Measurements from ENCODE around the gene PRDM15.

PRDM15 gene

DNA sequence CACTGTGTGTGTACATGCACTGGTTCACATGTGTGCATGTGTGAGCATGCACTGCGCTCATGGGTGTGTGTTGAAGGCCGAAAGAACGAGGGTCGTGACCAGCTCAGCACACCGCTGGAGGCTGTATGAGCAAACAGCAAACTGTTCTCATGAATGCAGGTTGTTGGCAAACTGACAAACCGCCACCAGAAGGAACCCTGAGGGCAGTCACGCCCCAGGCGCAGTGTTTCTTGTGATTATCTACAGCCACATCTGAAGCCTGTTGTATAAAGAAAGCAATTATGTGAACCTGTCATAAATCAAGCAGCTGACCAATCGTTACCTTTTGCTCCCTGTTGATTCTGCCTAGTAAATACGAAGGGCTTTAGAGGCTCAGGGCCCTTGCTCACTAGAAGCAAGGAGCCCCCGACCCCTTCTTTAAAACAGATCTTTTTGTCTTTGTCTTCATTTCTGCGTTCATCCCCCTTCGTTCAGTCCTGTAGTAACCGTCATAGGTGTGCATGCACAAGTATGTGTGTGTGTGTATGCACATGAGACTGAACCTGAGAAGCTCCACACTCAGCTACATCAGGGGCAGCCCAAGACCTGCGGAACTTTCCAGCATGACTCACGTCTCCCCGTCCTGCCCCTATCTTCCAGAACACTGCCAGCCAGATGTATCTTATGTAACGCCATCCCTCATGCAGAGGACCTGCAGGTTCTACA, 95.5 kb downstream of the PRDM15 start:
- H3K4me1 ChIP-seq (ENCODE audit: insufficient read depth, low read length): no peaks in the 10 kb centered on the region
- no peak overlapping the region for H3K9ac ChIP-seq (ENCODE audit: low read depth, low read length)
- H3K36me3 ChIP-seq (ENCODE audit: insufficient read depth, low read length): no peaks in the 10 kb centered on the region
- H3K9me3 ChIP-seq (ENCODE audit: control insufficient read depth, insufficient read depth, low read length): no peaks in the 10 kb centered on the region

GRCh38 chr21:41781050-41781410, 98.1 kb downstream of the PRDM15 start:
- H3K4me1 ChIP-seq (ENCODE audit: insufficient read depth, low read length): peaks cover 7% of the 10 kb centered on the region; the same call in 1 of the 2 replicates

DNA sequence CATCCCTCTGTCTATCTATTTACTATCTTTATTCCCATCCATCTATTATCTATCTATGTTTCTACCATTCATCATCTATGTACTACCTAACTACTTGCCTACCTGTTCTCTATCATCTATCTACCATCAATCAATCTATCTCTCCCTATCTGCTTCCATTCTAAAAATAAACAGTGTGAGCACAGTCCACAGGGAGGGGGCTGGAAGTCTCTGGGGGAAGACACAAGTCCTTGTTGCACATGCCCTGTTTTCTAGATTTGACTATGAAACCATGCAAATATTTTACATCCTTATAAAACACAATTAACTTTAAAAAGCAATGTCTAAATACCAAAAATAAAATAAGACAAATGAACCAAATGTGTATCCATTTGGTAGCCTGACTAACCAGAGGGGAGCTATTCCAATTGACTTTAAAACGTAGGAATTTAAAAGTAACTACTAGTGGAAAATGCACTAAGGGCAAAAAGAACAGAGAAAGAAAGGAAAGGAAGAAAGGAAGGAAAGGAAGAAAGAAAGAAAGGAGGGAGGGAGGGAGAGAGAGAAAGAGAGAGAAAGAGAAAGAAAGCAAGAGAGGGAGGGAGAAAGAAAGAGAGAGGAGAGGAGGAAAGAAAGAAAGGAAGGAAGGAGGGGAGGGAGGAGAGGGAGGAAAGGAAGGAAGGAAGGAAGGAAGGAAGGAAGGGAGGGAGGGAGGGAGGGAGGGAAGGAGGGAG, 98.7 kb downstream of the PRDM15 start:
- H3K9ac ChIP-seq (ENCODE audit: low read depth, low read length): no peak overlapping the region
- H3K4me1 ChIP-seq (ENCODE audit: insufficient read depth, low read length): peaks cover 7% of the 10 kb centered on the region; the same call in 1 of the 2 replicates
- no peaks in the 10 kb centered on the region for H3K9me3 ChIP-seq (ENCODE audit: control insufficient read depth, insufficient read depth, low read length)
- no peaks in the 10 kb centered on the region for H3K36me3 ChIP-seq (ENCODE audit: insufficient read depth, low read length)

More at GRCh38 chr21:41781050-41781410, 98.1 kb downstream of the PRDM15 start:
- no peaks in the 10 kb centered on the region for H3K9me3 ChIP-seq (ENCODE audit: control insufficient read depth, insufficient read depth, low read length)
- no peaks in the 10 kb centered on the region for H3K36me3 ChIP-seq (ENCODE audit: insufficient read depth, low read length)
- no peak overlapping the region for H3K9ac ChIP-seq (ENCODE audit: low read depth, low read length)

GRCh38 chr21:41779659-41780058, 99.5 kb downstream of the PRDM15 start:
- H3K36me3 ChIP-seq (ENCODE audit: insufficient read depth, low read length): no peaks in the 10 kb centered on the region
- peak overlapping the region; percentile 36; the same call in 1 of the 2 replicates for H3K9ac ChIP-seq (ENCODE audit: low read depth, low read length)
- peaks cover 7% of the 10 kb centered on the region; the same call in 1 of the 2 replicates for H3K4me1 ChIP-seq (ENCODE audit: insufficient read depth, low read length)
- no peaks in the 10 kb centered on the region for H3K9me3 ChIP-seq (ENCODE audit: control insufficient read depth, insufficient read depth, low read length)

DNA sequence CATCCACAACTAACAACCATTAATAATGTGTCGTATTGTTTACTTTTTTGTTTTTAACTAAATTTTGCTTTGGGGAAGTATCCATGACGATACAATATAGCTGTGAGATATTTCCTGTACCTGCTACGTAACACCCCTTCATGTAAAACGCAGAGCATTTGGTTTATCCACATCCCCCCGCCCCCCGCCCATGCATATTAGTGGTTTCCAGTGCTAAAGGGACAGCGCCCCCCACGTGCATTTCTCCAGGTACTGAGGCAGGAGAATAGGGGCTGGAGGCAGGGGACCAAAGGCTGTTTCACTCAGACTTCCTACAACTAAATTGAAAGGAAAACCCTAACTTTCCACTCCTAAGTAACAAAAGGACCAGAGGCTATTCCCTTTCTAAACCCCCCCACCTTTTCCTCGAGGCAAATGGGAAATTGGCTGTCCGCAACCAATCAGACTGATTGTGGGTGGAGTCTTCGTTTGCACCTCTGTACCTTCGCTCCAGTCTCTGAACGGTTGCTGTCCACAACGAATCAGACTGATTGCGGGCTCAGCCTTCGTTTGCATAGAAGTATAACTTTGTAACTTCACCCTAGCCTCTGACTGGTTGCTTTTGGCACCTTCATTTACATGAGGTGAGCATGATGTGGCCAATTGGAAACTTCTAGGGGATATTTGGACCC, 100.1 kb downstream of the PRDM15 start:
- Histone ChIP-seq H3K4me1 (ENCODE audit: insufficient read depth, low read length) (peaks cover 7% of the 10 kb centered on the region; the same call in 1 of the 2 replicates), H3K36me3 (ENCODE audit: insufficient read depth, low read length) (no peaks in the 10 kb centered on the region), H3K9ac (ENCODE audit: low read depth, low read length) (peak overlapping the region; percentile 36; the same call in 1 of the 2 replicates), H3K9me3 (ENCODE audit: control insufficient read depth, insufficient read depth, low read length) (no peaks in the 10 kb centered on the region)

- peak overlapping the region; percentile 14; the same call in 1 of the 2 replicates for H3K9ac ChIP-seq (ENCODE audit: low read depth, low read length)
- H3K4me1 ChIP-seq (ENCODE audit: insufficient read depth, low read length): peaks cover 7% of the 10 kb centered on the region; the same call in 1 of the 2 replicates
- no peaks in the 10 kb centered on the region for H3K36me3 ChIP-seq (ENCODE audit: insufficient read depth, low read length)
- no peaks in the 10 kb centered on the region for H3K9me3 ChIP-seq (ENCODE audit: control insufficient read depth, insufficient read depth, low read length)
Measured at GRCh38 chr21:41777951-41778815, 101.0 kb downstream of the PRDM15 start.

DNA sequence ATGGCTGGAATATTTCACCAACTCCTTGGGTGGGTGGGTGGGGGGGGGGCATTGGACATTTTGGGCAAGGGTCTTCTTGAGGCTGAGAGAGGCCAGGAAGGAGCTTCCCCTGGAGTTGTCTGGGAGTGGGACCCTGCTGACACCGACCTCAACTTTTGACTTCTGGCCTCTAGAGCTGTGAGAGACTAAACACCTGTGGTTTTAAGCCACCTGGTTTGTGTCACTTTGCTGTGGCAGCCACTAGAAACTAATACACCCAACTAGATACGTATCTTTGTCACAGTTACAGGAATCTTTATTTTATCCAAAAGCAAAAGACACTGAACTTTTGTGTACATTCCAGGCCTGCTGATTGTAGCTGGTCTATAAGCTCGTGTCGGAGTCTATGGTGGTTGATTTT, 102.4 kb downstream of the PRDM15 start:
- H3K36me3 ChIP-seq (ENCODE audit: insufficient read depth, low read length): no peaks in the 10 kb centered on the region

DNA sequence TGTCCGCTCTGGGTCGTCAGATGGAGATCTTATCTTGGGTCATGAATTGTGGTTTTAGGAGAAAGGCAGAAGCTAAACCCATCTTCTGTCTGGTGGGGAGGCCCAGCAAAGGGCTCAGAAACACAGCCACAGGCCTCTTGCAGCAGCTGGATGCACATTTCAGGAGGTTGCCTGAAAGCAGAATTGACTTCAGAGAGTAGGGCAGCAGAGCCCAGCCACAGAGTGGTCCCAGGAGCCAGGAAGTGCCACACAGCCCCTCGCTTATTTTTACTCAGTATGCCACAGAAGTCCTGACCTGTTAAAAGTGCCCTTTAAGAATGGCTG, 104.0 kb downstream of the PRDM15 start:
- H3K9me3 ChIP-seq (ENCODE audit: control insufficient read depth, insufficient read depth, low read length): no peaks in the 10 kb centered on the region
- peaks cover 21% of the 10 kb centered on the region; the same call in 1 of the 2 replicates for H3K4me1 ChIP-seq (ENCODE audit: insufficient read depth, low read length)
- no peaks in the 10 kb centered on the region for H3K36me3 ChIP-seq (ENCODE audit: insufficient read depth, low read length)
- H3K9ac ChIP-seq (ENCODE audit: low read depth, low read length): no peak overlapping the region

More for the DNA sequence above, 102.4 kb downstream of the PRDM15 start:
- Histone ChIP-seq H3K9me3 (ENCODE audit: control insufficient read depth, insufficient read depth, low read length) (no peaks in the 10 kb centered on the region), H3K9ac (ENCODE audit: low read depth, low read length) (no peak overlapping the region), H3K4me1 (ENCODE audit: insufficient read depth, low read length) (peaks cover 18% of the 10 kb centered on the region; the same call in 1 of the 2 replicates)

- Histone ChIP-seq H3K36me3 (ENCODE audit: insufficient read depth, low read length) (no peaks in the 10 kb centered on the region), H3K4me1 (ENCODE audit: insufficient read depth, low read length) (peaks cover 21% of the 10 kb centered on the region; the same call in 1 of the 2 replicates), H3K9ac (ENCODE audit: low read depth, low read length) (no peak overlapping the region), H3K9me3 (ENCODE audit: control insufficient read depth, insufficient read depth, low read length) (no peaks in the 10 kb centered on the region)
Measured at GRCh38 chr21:41774467-41775148, 104.5 kb downstream of the PRDM15 start.

DNA sequence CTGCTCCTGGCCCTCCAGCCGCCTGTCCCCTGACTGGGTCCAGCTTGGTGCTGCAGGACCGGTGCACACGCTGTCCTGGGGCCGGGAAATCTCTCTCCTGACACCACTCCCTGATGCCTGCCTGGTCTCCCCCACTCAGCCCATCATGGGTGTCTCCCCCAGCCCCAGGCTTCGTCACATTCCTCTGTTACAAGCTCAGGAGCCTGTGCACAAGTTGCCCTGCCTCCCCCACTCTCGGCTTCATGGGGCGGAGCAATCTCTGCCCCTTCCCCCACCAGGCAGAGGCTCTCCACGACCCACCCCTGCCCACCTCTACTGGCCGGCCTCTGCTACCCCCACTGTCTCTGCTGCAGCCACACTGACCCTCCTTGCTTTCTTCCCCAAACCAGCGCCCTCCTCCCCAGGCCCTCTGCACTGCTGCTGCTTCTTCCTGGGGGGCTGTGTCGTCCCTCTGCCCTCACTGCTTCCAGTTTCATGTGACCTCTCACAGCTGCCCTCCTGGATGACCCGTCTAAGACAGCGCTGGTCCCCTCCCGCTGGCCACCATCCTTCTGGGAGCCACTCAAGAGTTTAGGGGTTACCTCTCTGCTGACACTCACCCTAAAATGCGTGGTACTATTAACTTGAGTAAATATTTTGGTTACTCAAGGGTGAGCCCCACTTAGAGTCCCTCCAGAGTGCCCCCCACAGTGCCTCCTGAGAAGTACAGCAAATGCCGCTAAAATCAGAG, 106.6 kb downstream of the PRDM15 start:
- Histone ChIP-seq H3K9me3 (ENCODE audit: control insufficient read depth, insufficient read depth, low read length) (no peaks in the 10 kb centered on the region), H3K4me1 (ENCODE audit: insufficient read depth, low read length) (peaks cover 16% of the 10 kb centered on the region; the same call in 1 of the 2 replicates), H3K9ac (ENCODE audit: low read depth, low read length) (no peak overlapping the region), H3K36me3 (ENCODE audit: insufficient read depth, low read length) (no peaks in the 10 kb centered on the region)

DNA sequence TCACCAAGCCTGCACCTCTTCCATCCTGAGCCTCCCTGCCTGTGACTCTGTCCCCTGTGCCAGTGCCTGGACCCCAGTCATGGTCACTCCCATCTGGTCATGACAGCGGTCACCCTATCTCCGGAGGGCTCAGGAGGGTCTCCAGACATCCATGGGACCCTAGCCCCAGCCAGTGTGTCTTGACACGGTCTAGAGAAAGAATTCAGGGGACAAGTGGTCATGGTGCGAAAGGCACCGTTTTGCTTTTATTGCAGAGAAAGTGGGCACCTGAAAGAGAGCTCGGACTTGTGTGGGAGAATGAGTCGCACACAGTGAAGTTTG, 107.6 kb downstream of the PRDM15 start:
- Histone ChIP-seq H3K36me3 (ENCODE audit: insufficient read depth, low read length) (no peaks in the 10 kb centered on the region), H3K9me3 (ENCODE audit: control insufficient read depth, insufficient read depth, low read length) (no peaks in the 10 kb centered on the region), H3K4me1 (ENCODE audit: insufficient read depth, low read length) (peaks cover 14% of the 10 kb centered on the region; the same call in 1 of the 2 replicates), H3K9ac (ENCODE audit: low read depth, low read length) (no peak overlapping the region)

- H3K36me3 ChIP-seq (ENCODE audit: insufficient read depth, low read length): no peaks in the 10 kb centered on the region
- peaks cover 14% of the 10 kb centered on the region; the same call in 1 of the 2 replicates for H3K4me1 ChIP-seq (ENCODE audit: insufficient read depth, low read length)
- H3K9ac ChIP-seq (ENCODE audit: low read depth, low read length): no peak overlapping the region
- no peaks in the 10 kb centered on the region for H3K9me3 ChIP-seq (ENCODE audit: control insufficient read depth, insufficient read depth, low read length)
Measured at GRCh38 chr21:41770901-41771624, 108.1 kb downstream of the PRDM15 start.

All from ES-I3 (cell line).